ENCODE results near the gene TXNL4B.

DNA sequence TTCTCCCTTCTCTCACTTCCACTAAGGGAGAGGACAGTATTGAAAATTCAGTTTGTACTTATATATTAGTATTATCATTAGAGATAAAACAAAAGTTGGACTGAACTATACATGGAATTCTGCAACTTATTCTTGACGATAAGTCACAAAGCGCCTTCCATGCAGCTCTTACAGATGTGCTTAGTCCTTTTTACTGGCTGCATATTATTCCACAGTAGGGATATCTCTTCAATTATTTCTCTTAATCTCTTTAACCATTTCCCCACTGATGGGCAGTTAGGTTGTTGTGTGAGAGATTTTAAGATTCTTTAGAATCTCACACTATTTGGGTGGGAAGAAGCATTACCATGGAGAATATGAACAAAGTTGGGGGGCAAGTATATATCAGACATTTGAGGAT lies 46.5 kb upstream of the TXNL4B start:
- TF ChIP-seq, protein P1, sequence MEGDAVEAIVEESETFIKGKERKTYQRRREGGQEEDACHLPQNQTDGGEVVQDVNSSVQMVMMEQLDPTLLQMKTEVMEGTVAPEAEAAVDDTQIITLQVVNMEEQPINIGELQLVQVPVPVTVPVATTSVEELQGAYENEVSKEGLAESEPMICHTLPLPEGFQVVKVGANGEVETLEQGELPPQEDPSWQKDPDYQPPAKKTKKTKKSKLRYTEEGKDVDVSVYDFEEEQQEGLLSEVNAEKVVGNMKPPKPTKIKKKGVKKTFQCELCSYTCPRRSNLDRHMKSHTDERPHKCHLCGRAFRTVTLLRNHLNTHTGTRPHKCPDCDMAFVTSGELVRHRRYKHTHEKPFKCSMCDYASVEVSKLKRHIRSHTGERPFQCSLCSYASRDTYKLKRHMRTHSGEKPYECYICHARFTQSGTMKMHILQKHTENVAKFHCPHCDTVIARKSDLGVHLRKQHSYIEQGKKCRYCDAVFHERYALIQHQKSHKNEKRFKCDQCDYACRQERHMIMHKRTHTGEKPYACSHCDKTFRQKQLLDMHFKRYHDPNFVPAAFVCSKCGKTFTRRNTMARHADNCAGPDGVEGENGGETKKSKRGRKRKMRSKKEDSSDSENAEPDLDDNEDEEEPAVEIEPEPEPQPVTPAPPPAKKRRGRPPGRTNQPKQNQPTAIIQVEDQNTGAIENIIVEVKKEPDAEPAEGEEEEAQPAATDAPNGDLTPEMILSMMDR (IDR thresholded peaks at IDR 0.05), result no peak
- TF ChIP-seq POLR2A (IDR thresholded peaks at IDR 0.05), result no peak
